Aorta (tissue), 5 donors: Measurements from ENCODE around the gene INO80B. TPM values are rescaled to one million over a fixed set of nuclear protein-coding genes. Genes with fewer than 3 reads are reported as not detected.
A peak's percentile ranks its signal among the peaks of the same experiment; 100 is the strongest.

ENCODE experiments used
- ATAC-seq: fragments of 200-7000 bp; cut with Tn5 transposase; one replicate; pipeline ENCODE4 v1.9.1; 2022; ENCODE audit warnings: moderate library complexity; ENCODE audit not compliant: low FRiP score
- DNase-seq, 2 donors: peaks; one replicate each; pipeline ENCODE4 v3.0.0-alpha.2; 2020
- H3K27ac ChIP-seq, 2 donors: one replicate each; pipeline ENCODE4 v1.5.1; 2013; ENCODE audit warnings: low read length in 2 of 2, mild to moderate bottlenecking in 2 of 2, moderate library complexity in 2 of 2, control low read depth in 1 of 2, inconsistent platforms in 1 of 2, low read depth in 1 of 2
- H3K27me3 ChIP-seq, 2 donors: one replicate each; pipeline ENCODE4 v1.6.1; 2013; ENCODE audit warnings: control low read depth in 1 of 2, low read length in 1 of 2, mild to moderate bottlenecking in 1 of 2, moderate library complexity in 1 of 2; ENCODE audit not compliant: insufficient read depth in 2 of 2, control insufficient read depth in 1 of 2
- H3K36me3 ChIP-seq, 2 donors: one replicate each; pipeline ENCODE4 v1.6.1; 2013; ENCODE audit warnings: control low read depth in 1 of 2, low read length in 1 of 2, mild to moderate bottlenecking in 1 of 2; ENCODE audit not compliant: insufficient read depth in 2 of 2, control insufficient read depth in 1 of 2
- H3K4me1 ChIP-seq, 2 donors: one replicate each; pipeline ENCODE4 v1.6.1; 2013; ENCODE audit warnings: low read length in 2 of 2, control low read depth in 1 of 2, mild to moderate bottlenecking in 1 of 2, moderate library complexity in 1 of 2; ENCODE audit not compliant: insufficient read depth in 2 of 2, control insufficient read depth in 1 of 2
- H3K4me3 ChIP-seq, 2 donors: one replicate each; pipeline ENCODE4 v1.5.1; 2013; ENCODE audit warnings: low read length in 2 of 2, control low read depth in 1 of 2, mild to moderate bottlenecking in 1 of 2
- H3K9me3 ChIP-seq: one replicate; pipeline ENCODE4 v1.6.1; 2013; ENCODE audit warnings: mild to moderate bottlenecking, low read length; ENCODE audit not compliant: control insufficient read depth
- WGBS, 2 donors: extraction: QIAGEN DNeasy Blood & Tissue Kit; methylation state at CpG; one replicate each; pipeline ENCODE4 v1.1.7; 2013; 5-methylcytosine and 5-hydroxymethylcytosine counted together
- intact Hi-C, 2 donors: fragments of 100-400 bp; cut with DNase I; formaldehyde crosslinking; loops; one replicate each; pipeline versions ENCODE4 v1.14.2 to v1.15.0; 2022
- polyA plus RNA-seq, 2 donors: library from polyadenylated mRNA; stranded (reverse); fragments of 200-250 nt; gene quantifications; one replicate each; pipeline ENCODE4 v1.2.3, GENCODE V29; 2013
- total RNA-seq, 2 donors: library from RNA; stranded (reverse); fragmentation: NEBNext Ultra II Directional; extraction: Animal tissue kit (Norgen Biotek cat#: 25700); gene quantifications; one replicate each; pipeline ENCODE4 v1.2.1, GENCODE V29; 2021
- donor health status: healthy with polysubstance abuse.
- donor health status: Bipolar disorder and iron deficiency.
- donor health status: DM: no; HTN: no; CAD: no.
- donor health status: DM: no; HTN: no; CAD: no.
- donor health status: DM: yes; HTN: yes; CAD: no.

Gene INO80B
- total and polyA plus RNA-seq, 4 donors: 18.2 to 60.9 (median 33.8) TPM

DNA sequence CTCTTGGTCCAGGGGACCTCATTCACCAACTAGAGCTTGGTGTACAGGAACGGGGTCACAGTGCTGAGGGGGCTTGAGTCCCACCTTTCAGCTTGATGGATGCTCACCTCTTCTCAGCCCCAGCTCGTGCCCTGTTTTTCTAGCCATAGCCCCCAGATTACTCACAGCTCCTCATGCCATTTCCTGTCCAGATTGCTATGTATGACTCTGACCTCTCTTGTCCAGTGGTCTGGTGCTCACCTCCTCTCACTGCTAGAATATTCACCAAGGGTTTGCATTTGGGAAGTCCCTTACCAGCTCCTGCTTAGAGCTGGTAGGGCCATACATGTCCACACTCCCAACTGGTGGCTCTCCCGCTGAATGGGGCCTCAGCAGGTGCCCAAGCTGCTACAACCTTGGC lies 38.7 kb downstream of the INO80B start:
- Histone ChIP-seq H3K36me3 (peaks cover 0 to 13% of the 10 kb centered on the region in 2 donors), H3K27ac (no peak overlapping the region), H3K4me3 (no peak overlapping the region), H3K27me3 (no peaks in the 10 kb centered on the region), H3K9me3 (no peaks in the 10 kb centered on the region), H3K4me1 (no peaks in the 10 kb centered on the region)
- ATAC-seq (no peak), DNase-seq (no peak)
- intact Hi-C loops: no loop called here
- 82 to 87% methylated on average over 3 of the region's 3 CpGs for WGBS, 2 donors

DNA sequence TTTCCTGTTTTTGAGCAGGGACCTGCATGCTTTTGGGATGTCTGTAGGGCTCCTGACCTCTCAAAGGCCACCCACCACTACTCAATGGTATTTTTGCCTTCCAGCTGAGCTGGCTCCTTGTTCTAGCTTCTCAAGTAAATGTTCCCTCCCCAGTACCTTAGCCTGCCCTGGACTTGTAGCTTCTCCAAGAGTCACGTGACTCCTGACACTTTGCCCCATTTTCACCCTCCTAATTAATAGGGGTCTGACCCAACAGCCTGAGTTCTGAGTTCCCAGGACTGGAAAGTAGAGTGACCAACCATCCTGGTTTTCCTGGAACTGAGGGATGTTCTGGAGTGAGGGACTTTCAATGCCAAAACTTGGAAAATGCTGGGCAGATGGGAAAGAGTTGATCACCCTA lies 40.6 kb downstream of the INO80B start:
- no peaks in the 10 kb centered on the region for H3K9me3 ChIP-seq
- no peaks in the 10 kb centered on the region for H3K27me3 ChIP-seq
- H3K36me3 ChIP-seq: peaks cover 0 to 11% of the 10 kb centered on the region in 2 donors
- intact Hi-C loops: no loop called here
- no peak for DNase-seq
- ATAC-seq: no peak
- no peaks in the 10 kb centered on the region for H3K4me1 ChIP-seq
- WGBS, 2 donors: 83 to 96% methylated on average over 1 of the region's 1 CpG
- H3K4me3 ChIP-seq: no peak overlapping the region
- no peak overlapping the region for H3K27ac ChIP-seq

DNA sequence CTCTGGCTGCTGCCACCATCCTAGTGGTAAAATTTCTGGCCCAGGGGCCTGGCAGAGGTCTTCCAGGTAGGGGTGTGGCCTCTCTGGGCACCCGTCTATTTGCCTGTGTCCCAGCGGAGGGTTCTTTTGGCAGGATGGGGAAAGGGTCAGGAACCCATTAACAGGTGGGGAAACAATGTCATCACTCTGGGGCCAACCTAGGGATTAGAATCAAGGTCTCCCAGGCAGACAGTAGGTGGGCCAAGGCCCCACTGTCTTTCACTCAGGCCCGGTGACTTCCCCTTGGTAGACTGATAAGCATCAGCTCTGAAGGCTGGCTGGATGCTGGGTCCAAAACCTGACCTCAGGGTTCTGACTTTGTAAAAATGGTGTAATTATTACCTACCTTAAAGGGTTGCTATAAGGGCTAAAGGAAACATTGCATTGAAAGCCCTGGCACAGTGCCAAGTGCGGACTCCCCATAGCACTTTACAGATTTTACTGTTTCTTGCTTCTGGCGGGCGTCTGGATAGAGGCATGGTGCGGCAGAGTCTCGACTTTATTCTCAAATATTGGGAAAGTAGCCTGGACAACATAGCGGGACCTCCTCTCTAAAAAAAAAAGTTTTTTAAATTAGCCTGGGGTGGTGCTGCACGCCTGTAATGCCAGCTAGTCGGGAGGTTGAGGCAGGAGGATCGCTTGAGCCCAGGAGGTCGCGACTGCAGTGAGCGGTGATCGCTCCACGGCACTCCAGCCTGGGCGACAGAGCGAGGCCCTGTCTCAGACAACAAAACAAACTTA lies 42.3 kb downstream of the INO80B start:
- H3K27me3 ChIP-seq: no peaks in the 10 kb centered on the region
- no peaks in the 10 kb centered on the region for H3K9me3 ChIP-seq
- no peaks in the 10 kb centered on the region for H3K36me3 ChIP-seq
- no peak overlapping the region for H3K27ac ChIP-seq
- no peaks in the 10 kb centered on the region for H3K4me1 ChIP-seq
- intact Hi-C loops: no loop called here
- ATAC-seq (no peak), DNase-seq (peak in 1 of 2 donors; percentile 34)
- WGBS, 2 donors: 43% methylated on average over 19 of the region's 19 CpGs
- H3K4me3 ChIP-seq: no peak overlapping the region

DNA sequence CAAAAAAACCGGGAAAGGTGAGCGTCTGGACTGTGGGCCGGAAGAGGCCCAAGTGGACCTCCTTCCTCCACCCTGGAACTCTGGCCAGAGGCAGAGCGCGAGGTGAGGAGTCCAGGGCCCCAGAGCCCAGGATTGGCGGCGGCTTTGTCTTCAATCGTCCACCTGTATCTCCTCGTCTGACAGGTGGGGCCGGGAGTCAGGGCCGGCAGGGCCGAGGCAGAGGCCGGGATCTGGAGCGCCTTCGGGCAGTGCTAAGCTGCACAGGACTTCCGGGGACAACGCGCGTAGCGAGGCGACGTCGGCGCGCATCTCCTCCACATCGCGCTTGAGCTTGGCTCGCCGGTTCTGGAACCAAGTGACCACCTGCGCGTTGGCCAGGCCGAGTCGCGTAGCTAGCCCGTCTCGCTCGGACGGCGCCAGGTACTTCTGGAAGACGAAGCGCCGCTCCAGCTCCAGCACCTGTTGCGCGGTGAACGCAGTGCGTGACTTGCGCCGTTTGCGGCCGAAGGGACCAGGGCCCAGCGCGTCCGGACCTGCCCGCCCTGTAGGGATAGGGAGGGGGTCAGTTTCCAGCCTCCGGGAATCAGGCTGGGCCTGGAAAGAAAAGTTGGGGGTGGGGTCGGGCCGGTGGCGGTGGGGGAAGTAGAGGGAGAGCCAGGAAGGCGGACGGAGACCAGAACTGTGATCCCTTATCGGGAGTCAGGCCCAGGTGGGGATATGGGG lies 43.1 kb downstream of the INO80B start:
- H3K4me3 ChIP-seq: no peak overlapping the region
- intact Hi-C loops: no loop called here
- ATAC-seq: peak; percentile 41

DNA sequence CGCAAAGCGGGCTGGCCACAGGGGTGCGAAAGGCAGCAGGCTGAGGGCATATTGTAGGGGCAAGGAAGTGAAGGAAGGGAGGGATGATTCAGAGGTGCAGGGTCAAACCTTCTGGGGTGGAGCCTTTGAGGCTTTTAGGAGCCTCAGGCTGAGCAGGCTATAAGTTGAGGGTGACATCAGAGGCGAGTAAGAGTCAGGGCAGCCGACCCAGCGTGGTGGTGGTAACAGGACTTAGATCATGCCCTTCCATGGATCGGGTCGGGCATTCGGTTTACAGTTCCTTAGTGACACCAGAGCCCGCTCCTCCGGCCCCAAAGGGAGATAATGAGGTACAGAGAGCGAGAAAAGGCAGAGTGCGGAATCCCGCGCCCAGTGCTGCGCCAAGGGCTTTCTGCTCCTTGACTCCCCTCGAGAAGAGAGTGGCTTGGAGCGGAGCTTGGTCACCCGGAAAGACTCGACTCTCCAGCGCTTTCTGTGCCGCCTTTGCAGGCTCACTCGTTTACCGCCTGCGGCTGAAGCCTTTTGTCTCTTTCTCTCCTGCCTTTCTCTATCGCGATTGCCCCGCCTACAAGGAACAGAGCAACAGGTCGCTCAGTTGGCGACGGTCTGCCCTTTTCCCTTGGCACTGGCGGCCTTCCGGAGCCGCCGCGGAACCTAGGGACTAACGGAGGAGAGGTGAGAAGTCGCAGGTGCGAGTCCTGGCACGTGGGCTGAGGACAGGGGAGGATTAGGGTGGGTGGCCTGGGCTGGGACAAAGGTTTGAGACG lies 43.8 kb downstream of the INO80B start:
- no peak for ATAC-seq
- Histone ChIP-seq H3K4me1 (no peaks in the 10 kb centered on the region), H3K4me3 (no peak overlapping the region), H3K27ac (no peak overlapping the region), H3K9me3 (no peaks in the 10 kb centered on the region), H3K27me3 (no peaks in the 10 kb centered on the region), H3K36me3 (no peaks in the 10 kb centered on the region)
- intact Hi-C loops: no loop called here
- WGBS, 2 donors: 1 to 2% methylated on average over 41 of the region's 41 CpGs
- no peak for DNase-seq

More for the DNA sequence above, 43.1 kb downstream of the INO80B start:
- Histone ChIP-seq H3K27me3 (no peaks in the 10 kb centered on the region), H3K9me3 (no peaks in the 10 kb centered on the region), H3K27ac (no peak overlapping the region), H3K36me3 (no peaks in the 10 kb centered on the region), H3K4me1 (no peaks in the 10 kb centered on the region)
- peak in 1 of 2 donors; percentile 70 for DNase-seq
- WGBS, 2 donors: 2% methylated on average over 61 of the region's 61 CpGs

DNA sequence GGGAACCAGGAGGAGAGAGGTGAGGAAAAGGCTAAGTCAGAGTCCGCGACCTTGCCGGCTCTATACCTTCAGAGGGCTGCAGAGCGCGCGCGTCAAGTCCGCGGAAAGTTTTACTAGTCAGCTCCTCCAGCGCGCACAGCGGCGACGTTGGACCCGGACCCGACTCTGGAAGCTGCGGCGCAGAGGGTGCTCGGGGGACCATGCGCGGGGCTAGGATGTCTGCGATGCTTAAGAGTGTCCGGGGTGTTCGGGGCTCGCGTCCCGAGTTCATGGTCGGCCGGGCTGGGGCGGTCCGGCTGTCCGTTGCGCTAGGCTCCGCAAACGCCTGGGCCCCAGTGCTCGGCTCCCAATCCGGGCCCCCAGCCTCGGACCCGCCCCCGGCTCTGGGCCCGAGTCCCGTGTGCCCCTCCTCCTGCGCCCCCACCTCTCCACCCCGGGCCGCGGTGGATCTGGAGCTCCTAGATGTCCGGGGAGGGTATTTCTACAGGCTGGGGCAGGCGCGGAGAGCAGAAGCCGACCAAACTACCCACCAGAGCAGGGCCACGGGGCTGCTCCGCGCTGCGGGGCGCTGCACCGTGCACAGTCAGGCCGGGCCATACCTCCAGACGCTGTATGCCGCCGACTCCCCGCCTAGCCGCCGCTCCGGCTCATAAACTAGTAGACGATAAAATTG lies 44.5 kb downstream of the INO80B start, which contains the start of gene LBX2:
LBX2 (minus strand) TSS at position 337 of the 673 bp plus-strand sequence; CDS start at position 271, 66 bp downstream.
- H3K36me3 ChIP-seq: no peaks in the 10 kb centered on the region
- H3K27ac ChIP-seq: no peak within 1 kb of the TSS
- intact Hi-C loops: no loop called here
- H3K27me3 ChIP-seq: no peaks in the 10 kb centered on the region
- ATAC-seq: no peak
- H3K4me3 ChIP-seq: no peak within 1 kb of the TSS
- H3K9me3 ChIP-seq: no peaks in the 10 kb centered on the region
- H3K4me1 ChIP-seq: no peaks in the 10 kb centered on the region
- 2 to 3% methylated on average over 59 to 65 of the region's 65 CpGs for WGBS, 2 donors
- DNase-seq: no peak

DNA sequence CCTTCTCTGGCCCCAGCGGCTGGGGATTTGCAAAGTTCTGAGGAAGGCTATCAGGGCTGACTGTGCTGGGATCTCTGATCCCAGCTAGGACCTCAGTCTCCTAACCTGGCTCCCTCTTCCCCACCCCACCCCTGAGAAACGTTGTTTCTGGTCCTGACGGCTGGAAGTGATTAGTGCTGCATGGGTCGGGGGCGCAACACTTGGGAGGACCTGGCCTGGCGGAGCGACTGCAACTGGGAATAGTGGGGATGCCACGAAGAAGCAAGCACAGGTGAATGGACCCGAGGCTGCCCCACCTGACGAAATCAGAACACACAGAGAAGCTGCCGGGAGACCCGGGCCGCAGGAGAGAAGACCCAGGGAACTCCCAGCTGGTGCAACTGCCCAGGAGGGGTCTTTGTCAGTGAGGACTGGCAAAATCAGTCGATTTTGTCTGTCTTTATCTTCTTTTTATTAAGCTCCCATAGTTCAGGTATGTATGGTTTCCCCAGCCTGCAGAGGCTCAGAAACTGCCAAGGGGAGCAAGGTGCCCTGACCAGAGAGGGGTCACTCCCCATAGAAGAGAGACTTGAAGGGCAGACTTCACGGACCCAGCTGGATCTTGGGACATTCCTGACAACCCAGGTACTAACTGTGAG lies 45.2 kb downstream of the INO80B start:
- intact Hi-C loops: no loop called here
- Histone ChIP-seq H3K36me3 (no peaks in the 10 kb centered on the region), H3K27me3 (no peaks in the 10 kb centered on the region), H3K4me1 (no peaks in the 10 kb centered on the region), H3K4me3 (no peak overlapping the region), H3K9me3 (no peaks in the 10 kb centered on the region), H3K27ac (no peak overlapping the region)
- WGBS, 2 donors: 53 to 55% methylated on average over 15 of the region's 15 CpGs
- DNase-seq: no peak
- ATAC-seq: no peak

DNA sequence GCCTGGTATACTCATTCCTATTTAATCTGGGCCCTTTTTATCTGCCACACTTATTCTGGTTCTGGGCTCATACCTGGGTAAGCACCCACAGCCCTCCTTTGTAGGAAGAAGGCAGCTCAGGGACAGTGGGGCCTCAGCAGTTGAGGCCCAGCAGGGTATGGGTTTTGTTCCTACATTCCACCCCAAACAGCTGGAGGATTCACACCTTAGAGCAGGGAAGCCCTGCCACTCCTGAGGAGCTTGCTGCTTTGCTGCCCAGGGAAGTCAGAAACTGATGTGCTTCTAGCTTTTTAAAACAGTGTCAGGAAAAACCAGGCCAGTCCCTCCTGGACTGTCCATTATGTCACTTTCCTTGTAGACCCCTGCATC lies 45.7 kb downstream of the INO80B start:
- no peaks in the 10 kb centered on the region for H3K9me3 ChIP-seq
- H3K4me1 ChIP-seq: no peaks in the 10 kb centered on the region
- H3K27me3 ChIP-seq: no peaks in the 10 kb centered on the region
- H3K4me3 ChIP-seq: no peak overlapping the region
- no peak for DNase-seq
- H3K36me3 ChIP-seq: no peaks in the 10 kb centered on the region
- intact Hi-C loops: no loop called here
- no peak for ATAC-seq
- H3K27ac ChIP-seq: no peak overlapping the region
